Transverse colon (tissue), 4 donors: ENCODE results near the gene GET4. TPM values are rescaled to one million over a fixed set of nuclear protein-coding genes. Genes with fewer than 3 reads are reported as not detected.
"Not testable (repeated sequence)": the region's sequence is repeated elsewhere in the genome, so short reads cannot be mapped to it uniquely, and the experiment has no call there.

Source experiments
- DNase-seq: peaks from one replicate; pipeline ENCODE4 v3.0.0-alpha.2; 2019
- H3K27ac ChIP-seq, 4 donors: fragments of 200-600 bp; sonication (generic); 2 replicates each; pipeline ENCODE4 v1.5.1; 2016 to 2018; ENCODE audit warnings: inconsistent platforms in 4 of 4
- H3K27me3 ChIP-seq: fragments of 200-600 bp; sonication (generic); 2 replicates; pipeline ENCODE4 v1.5.1; 2017; ENCODE audit warnings: inconsistent platforms
- H3K36me3 ChIP-seq, 4 donors: fragments of 200-600 bp; sonication (generic); 2 replicates each; pipeline ENCODE4 v1.5.1; 2017 to 2019; ENCODE audit warnings: inconsistent platforms in 4 of 4
- H3K4me1 ChIP-seq, 4 donors: fragments of 200-600 bp; sonication (generic); 2 replicates each; pipeline ENCODE4 v1.5.1; 2017 to 2020; ENCODE audit warnings: inconsistent platforms in 4 of 4
- H3K4me3 ChIP-seq, 4 donors: fragments of 200-600 bp; sonication (generic); 1 replicate in 1 of 4; 2 replicates in 3 of 4; pipeline versions ENCODE4 v1.5.1 to v1.6.1; 2017 to 2019; ENCODE audit warnings: inconsistent platforms in 4 of 4
- H3K9me3 ChIP-seq, 2 donors: fragments of 200-600 bp; sonication (generic); 2 replicates each; pipeline ENCODE4 v1.5.1; 2017 to 2019; ENCODE audit warnings: inconsistent platforms in 2 of 2
- CTCF ChIP-seq, 5 experiments: fragments of 200-600 bp in 3 of 5; fragments of 450-650 bp in 2 of 5; sonication (generic) in 3 of 5; IDR thresholded peaks; 1 replicate in 2 of 5; 2 replicates in 3 of 5; pipeline ENCODE4 v1.5.1; 2016 to 2017; ENCODE audit warnings: antibody characterized with exemption in 5 of 5, inconsistent platforms in 3 of 5, mild to moderate bottlenecking in 2 of 5, moderate library complexity in 1 of 5
- EP300 ChIP-seq: sonication (generic); formaldehyde crosslinking; IDR thresholded peaks from one replicate; pipeline ENCODE4 v1.6.1; 2017; ENCODE audit warnings: antibody characterized with exemption, low read depth
- POLR2A ChIP-seq: fragments of 450-650 bp; IDR thresholded peaks from one replicate; pipeline ENCODE4 v1.6.1; 2016; ENCODE audit warnings: antibody characterized with exemption, mild to moderate bottlenecking, moderate library complexity
- POLR2AphosphoS5 ChIP-seq, 3 donors: sonication (generic); formaldehyde crosslinking; IDR thresholded peaks; one replicate each; pipeline ENCODE4 v1.6.1; 2016; ENCODE audit warnings: antibody characterized with exemption in 3 of 3
- WGBS, 2 donors: methylation state at CpG; one replicate each; pipeline ENCODE4 v1.1.5; 2018; ENCODE audit warnings: low coverage in 1 of 2; 5-methylcytosine and 5-hydroxymethylcytosine counted together
- in situ Hi-C, 4 donors: fragments of 200-750 bp; cut with MboI; loops; one replicate each; pipeline versions ENCODE4 v1.15.0 to v1.15.1; 2017; ENCODE audit warnings: low sequenced_read_pairs in 3 of 4, low pct_ligation_motif_present in 1 of 4, low pct_unique_long_range_greater_than_20kb in 1 of 4
- intact Hi-C: fragments of 100-400 bp; cut with DNase I; formaldehyde crosslinking; loops from one replicate; pipeline ENCODE4 v1.15.1; 2023; ENCODE audit warnings: low total_unique reads
- total RNA-seq, 4 donors: library from RNA; depleted of rRNA; stranded (reverse); fragments of >200 nt; gene quantifications; one replicate each; pipeline ENCODE4 v1.1.0, GENCODE V29; 2016

GET4 gene
- total RNA-seq, 4 donors from 2014 or later: 49.4 to 116 (median 85.2) TPM

GRCh38 chr7:845731-846130, 30.6 kb upstream of the GET4 start:
- no peak for TF ChIP-seq CTCF (IDR thresholded peaks at IDR 0.05)
- no peak for TF ChIP-seq POLR2A
- TF ChIP-seq EP300: no peak
- TF ChIP-seq POLR2AphosphoS5 (IDR thresholded peaks at IDR 0.05): no peak
- intact Hi-C loops (no loop called here), in situ Hi-C loops (no loop called here)
- no peak for DNase-seq
- Histone ChIP-seq H3K9me3 (no peaks in the 10 kb centered on the region), H3K36me3 (peaks cover 0 to 45% (median 14%) of the 10 kb centered on the region in 4 donors), H3K4me1 (peaks cover 0 to 18% (median 8%) of the 10 kb centered on the region in 4 donors), H3K4me3 (no peak overlapping the region), H3K27ac (no peak overlapping the region), H3K27me3 (no peaks in the 10 kb centered on the region)
- 95 to 98% methylated on average over 8 to 11 of the region's 11 CpGs for WGBS, 2 donors

- intact Hi-C loops, in situ Hi-C loops, DNase-seq, H3K27me3 ChIP-seq, H3K4me3 ChIP-seq, H3K27ac ChIP-seq, H3K9me3 ChIP-seq: not testable (repeated sequence)
- Histone ChIP-seq H3K36me3 (peaks cover 0 to 49% (median 20%) of the 10 kb centered on the region in 4 donors), H3K4me1 (peaks cover 0 to 13% (median 4%) of the 10 kb centered on the region in 4 donors)
- 90% methylated on average over 28 of the region's 37 CpGs; no CpG with 5 or more reads in 1 of the 2 donors for WGBS, 2 donors
Measured at GRCh38 chr7:846958-847650, 29.2 kb upstream of the GET4 start.

- H3K4me3 ChIP-seq, in situ Hi-C loops, DNase-seq, H3K4me1 ChIP-seq, H3K9me3 ChIP-seq, H3K27me3 ChIP-seq, intact Hi-C loops, H3K27ac ChIP-seq: not testable (repeated sequence)
- WGBS, 2 donors: 94% methylated on average over 13 of the region's 28 CpGs; no CpG with 5 or more reads in 1 of the 2 donors
- H3K36me3 ChIP-seq: peaks cover 0 to 47% (median 21%) of the 10 kb centered on the region in 4 donors
Measured at GRCh38 chr7:847728-848127, 28.6 kb upstream of the GET4 start.

GRCh38 chr7:849145-849544, 27.2 kb upstream of the GET4 start:
- in situ Hi-C loops (no loop called here), intact Hi-C loops (no loop called here)
- H3K36me3 ChIP-seq: peaks cover 0 to 43% (median 21%) of the 10 kb centered on the region in 4 donors

GRCh38 chr7:849781-850180, 26.6 kb upstream of the GET4 start:
- no peak overlapping the region for H3K27ac ChIP-seq
- no peak for DNase-seq
- no peaks in the 10 kb centered on the region for H3K27me3 ChIP-seq
- no peak overlapping the region for H3K4me3 ChIP-seq
- H3K36me3 ChIP-seq: peaks cover 0 to 48% (median 24%) of the 10 kb centered on the region in 4 donors
- intact Hi-C loops: no loop called here
- H3K4me1 ChIP-seq: no peaks in the 10 kb centered on the region
- H3K9me3 ChIP-seq: no peaks in the 10 kb centered on the region
- TF ChIP-seq CTCF (IDR thresholded peaks at IDR 0.05): no peak
- no peak for TF ChIP-seq POLR2AphosphoS5 (IDR thresholded peaks at IDR 0.05)
- TF ChIP-seq POLR2A: no peak
- 92 to 97% methylated on average over 11 to 19 of the region's 19 CpGs for WGBS, 2 donors
- in situ Hi-C loops: no loop called here

More at GRCh38 chr7:849145-849544, 27.2 kb upstream of the GET4 start:
- H3K9me3 ChIP-seq: no peaks in the 10 kb centered on the region
- H3K27ac ChIP-seq: no peak overlapping the region
- DNase-seq: no peak
- H3K4me3 ChIP-seq: no peak overlapping the region
- 88 to 100% methylated on average over 6 to 14 of the region's 14 CpGs for WGBS, 2 donors
- no peaks in the 10 kb centered on the region for H3K4me1 ChIP-seq
- no peaks in the 10 kb centered on the region for H3K27me3 ChIP-seq
- TF ChIP-seq POLR2AphosphoS5 (IDR thresholded peaks at IDR 0.05): no peak
- TF ChIP-seq POLR2A: no peak
- TF ChIP-seq CTCF (IDR thresholded peaks at IDR 0.05): no peak
- TF ChIP-seq EP300: no peak
